ENCODE data around the gene AMHR2.

GRCh38 chr12:53388932-53389331 is 34.7 kb upstream of the AMHR2 start:
- TF ChIP-seq, protein P1, sequence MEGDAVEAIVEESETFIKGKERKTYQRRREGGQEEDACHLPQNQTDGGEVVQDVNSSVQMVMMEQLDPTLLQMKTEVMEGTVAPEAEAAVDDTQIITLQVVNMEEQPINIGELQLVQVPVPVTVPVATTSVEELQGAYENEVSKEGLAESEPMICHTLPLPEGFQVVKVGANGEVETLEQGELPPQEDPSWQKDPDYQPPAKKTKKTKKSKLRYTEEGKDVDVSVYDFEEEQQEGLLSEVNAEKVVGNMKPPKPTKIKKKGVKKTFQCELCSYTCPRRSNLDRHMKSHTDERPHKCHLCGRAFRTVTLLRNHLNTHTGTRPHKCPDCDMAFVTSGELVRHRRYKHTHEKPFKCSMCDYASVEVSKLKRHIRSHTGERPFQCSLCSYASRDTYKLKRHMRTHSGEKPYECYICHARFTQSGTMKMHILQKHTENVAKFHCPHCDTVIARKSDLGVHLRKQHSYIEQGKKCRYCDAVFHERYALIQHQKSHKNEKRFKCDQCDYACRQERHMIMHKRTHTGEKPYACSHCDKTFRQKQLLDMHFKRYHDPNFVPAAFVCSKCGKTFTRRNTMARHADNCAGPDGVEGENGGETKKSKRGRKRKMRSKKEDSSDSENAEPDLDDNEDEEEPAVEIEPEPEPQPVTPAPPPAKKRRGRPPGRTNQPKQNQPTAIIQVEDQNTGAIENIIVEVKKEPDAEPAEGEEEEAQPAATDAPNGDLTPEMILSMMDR (IDR thresholded peaks at IDR 0.05): no peak
- TF ChIP-seq POLR2A (IDR thresholded peaks at IDR 0.05): no peak

Data from lower leg skin (tissue), 3 donors.